ENCODE results near the gene HSD17B7. TPM values are rescaled to one million over a fixed set of nuclear protein-coding genes. Genes with fewer than 3 reads are reported as not detected.
"Not testable (repeated sequence)": the region's sequence is repeated elsewhere in the genome, so short reads cannot be mapped to it uniquely, and the experiment has no call there.

The HSD17B7 gene
- total and polyA plus RNA-seq, 2 of the 8 experiments (the other 6 are each of a cell fraction or from before 2014, with no cell fraction given) = 31.0 to 37.8 TPM

DNA sequence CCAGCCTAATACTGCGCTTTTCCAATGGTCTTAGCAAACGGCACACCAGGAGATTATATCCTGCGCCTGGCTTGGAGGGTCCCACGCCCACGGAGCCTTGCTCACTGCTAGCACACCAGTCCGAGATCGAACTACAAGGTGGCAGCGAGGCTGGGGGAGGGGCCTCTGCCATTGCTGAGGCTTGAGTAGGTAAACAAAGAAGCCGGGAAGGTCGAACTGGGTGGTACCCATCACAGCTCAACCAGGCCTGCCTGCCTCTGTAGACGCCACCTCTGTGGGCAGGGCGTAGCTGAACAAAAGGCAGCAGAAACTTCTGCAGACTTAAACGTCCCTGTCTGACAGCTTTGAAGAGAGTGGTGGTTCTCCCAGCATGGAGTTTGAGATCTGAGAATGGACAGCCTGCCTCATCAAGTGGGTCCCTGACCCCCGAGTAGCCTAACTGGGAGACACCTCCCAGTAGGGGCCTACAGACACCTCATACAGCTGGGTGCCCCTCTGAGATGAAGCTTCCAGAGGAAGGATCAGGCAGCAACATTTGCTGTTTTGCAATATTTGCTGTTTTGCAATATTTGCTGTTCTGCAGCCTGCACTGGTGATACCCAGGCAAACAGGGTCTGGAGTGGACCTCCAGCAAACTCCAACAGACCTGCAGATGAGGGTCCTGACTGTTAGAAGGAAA, 44.1 kb upstream of the HSD17B7 start:
- H3K23ac ChIP-seq (ENCODE audit: insufficient read length); POLR2A ChIA-PET (ENCODE audit: partially characterized antibody); CTCF ChIA-PET (ENCODE audit: partially characterized antibody): not testable (repeated sequence)

More for the DNA sequence above, 44.1 kb upstream of the HSD17B7 start:
- H3K9me3 ChIP-seq (ENCODE audit: insufficient read depth in 2 of 2, low read depth in 1 of 2, low read length in 1 of 2); DNase-seq (ENCODE audit: low read depth in 1 of 2, low spot score in 2 of 2); H2BK15ac ChIP-seq (ENCODE audit: low read length); H3K4me3 ChIP-seq (ENCODE audit: extremely low read depth in 1 of 4, insufficient read depth in 2 of 4, low read depth in 3 of 4, low read length in 4 of 4); H3K27ac ChIP-seq (ENCODE audit: low read depth, low read length); H4K8ac ChIP-seq (ENCODE audit: extremely low read depth, insufficient read depth, low read length); H4K20me1 ChIP-seq (replicated peaks in 1 of 2; ENCODE audit: control insufficient read depth in 1 of 2, insufficient read depth in 2 of 2, low read length in 2 of 2); H3K56ac ChIP-seq (replicated peaks; ENCODE audit: insufficient read length, low read depth, low read length); H3K36me3 ChIP-seq (ENCODE audit: control insufficient read depth in 2 of 4, insufficient read depth in 4 of 4, low read length in 3 of 4); H3K27me3 ChIP-seq (replicated peaks in 1 of 4; ENCODE audit: control insufficient read depth in 3 of 4, extremely low read depth in 1 of 4, insufficient read depth in 3 of 4, low read length in 3 of 4); H3K9ac ChIP-seq (replicated peaks in 1 of 4; ENCODE audit: extremely low read depth in 1 of 4, low read depth in 3 of 4, low read length in 3 of 4); FAIRE-seq; H2AFZ ChIP-seq (ENCODE audit: low read length); H3K79me2 ChIP-seq (ENCODE audit: control insufficient read depth in 1 of 2, insufficient read depth in 2 of 2, low read length in 2 of 2); H3K18ac ChIP-seq (ENCODE audit: extremely low read depth, low read length); H4K91ac ChIP-seq (replicated peaks; ENCODE audit: insufficient read length, low read length); H3K14ac ChIP-seq (ENCODE audit: insufficient read length); H3K4ac ChIP-seq (replicated peaks; ENCODE audit: insufficient read length, low read depth, low read length); H2BK5ac ChIP-seq (ENCODE audit: low read depth, low read length); H3K23me2 ChIP-seq (ENCODE audit: low read depth, low read length); H4K5ac ChIP-seq (ENCODE audit: insufficient read length, low read depth, low read length); H2BK20ac ChIP-seq (ENCODE audit: low read length); H3K4me1 ChIP-seq (replicated peaks in 1 of 4; ENCODE audit: control insufficient read depth in 3 of 4, insufficient read depth in 4 of 4, low read length in 3 of 4); H3K79me1 ChIP-seq (ENCODE audit: low read depth, low read length); H2BK120ac ChIP-seq (replicated peaks; ENCODE audit: low read depth, low read length); H3K4me2 ChIP-seq (ENCODE audit: insufficient read depth in 1 of 2, low read depth in 2 of 2, low read length in 2 of 2); H2AK5ac ChIP-seq (ENCODE audit: low read depth, low read length); H2BK12ac ChIP-seq (ENCODE audit: low read depth, low read length): not testable (repeated sequence)
- WGBS, 2 experiments (ENCODE audit: extremely low coverage in 1 of 2, insufficient coverage in 1 of 2, insufficient read length in 1 of 2, insufficient replicate concordance in 2 of 2, low coverage in 1 of 2, low lambda C conversion rate in 2 of 2, missing lambda C conversion rate in 1 of 2) = 96% methylated on average over 12 of the region's 14 CpGs; no CpG with 5 or more reads in 1 of the 2 experiments
